WI38 (cell line): Measurements from ENCODE around the gene DNAH17.

ENCODE experiments used
- H3K4me3 ChIP-seq: 2 replicates; pipeline ENCODE4 v1.5.1; 2011; ENCODE audit warnings: low read depth, mild to moderate bottlenecking, control low read depth, low read length
- TF ChIP-seq, protein P1 (sequence below): IDR thresholded peaks from 2 replicates; pipeline ENCODE4 v1.5.1; 2012; ENCODE audit warnings: low read depth, mild to moderate bottlenecking, control low read depth, low read length

Gene DNAH17

DNA sequence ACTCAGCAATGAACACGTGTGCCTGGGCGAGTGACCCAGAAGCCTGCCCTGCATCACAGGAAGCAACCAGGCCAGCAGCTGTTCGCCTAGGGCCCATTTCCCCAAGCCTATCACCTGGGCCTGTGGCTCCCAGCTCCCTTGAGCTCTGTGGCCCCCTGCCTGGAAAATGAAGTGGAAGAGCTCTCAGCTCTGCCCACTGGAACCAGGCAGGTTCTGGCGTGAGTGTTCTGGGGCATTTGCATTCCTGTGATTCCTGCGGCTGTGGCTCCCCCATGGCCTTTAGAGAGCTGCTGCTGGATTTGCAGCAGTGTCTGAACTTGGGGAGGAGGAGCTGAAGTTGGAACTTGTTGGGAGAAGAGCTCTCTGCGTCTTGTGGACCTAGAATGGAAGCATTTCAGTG, 175.9 kb downstream of the DNAH17 start:
- no peak overlapping the region for H3K4me3 ChIP-seq
- TF ChIP-seq, protein P1, sequence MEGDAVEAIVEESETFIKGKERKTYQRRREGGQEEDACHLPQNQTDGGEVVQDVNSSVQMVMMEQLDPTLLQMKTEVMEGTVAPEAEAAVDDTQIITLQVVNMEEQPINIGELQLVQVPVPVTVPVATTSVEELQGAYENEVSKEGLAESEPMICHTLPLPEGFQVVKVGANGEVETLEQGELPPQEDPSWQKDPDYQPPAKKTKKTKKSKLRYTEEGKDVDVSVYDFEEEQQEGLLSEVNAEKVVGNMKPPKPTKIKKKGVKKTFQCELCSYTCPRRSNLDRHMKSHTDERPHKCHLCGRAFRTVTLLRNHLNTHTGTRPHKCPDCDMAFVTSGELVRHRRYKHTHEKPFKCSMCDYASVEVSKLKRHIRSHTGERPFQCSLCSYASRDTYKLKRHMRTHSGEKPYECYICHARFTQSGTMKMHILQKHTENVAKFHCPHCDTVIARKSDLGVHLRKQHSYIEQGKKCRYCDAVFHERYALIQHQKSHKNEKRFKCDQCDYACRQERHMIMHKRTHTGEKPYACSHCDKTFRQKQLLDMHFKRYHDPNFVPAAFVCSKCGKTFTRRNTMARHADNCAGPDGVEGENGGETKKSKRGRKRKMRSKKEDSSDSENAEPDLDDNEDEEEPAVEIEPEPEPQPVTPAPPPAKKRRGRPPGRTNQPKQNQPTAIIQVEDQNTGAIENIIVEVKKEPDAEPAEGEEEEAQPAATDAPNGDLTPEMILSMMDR = no peak

DNA sequence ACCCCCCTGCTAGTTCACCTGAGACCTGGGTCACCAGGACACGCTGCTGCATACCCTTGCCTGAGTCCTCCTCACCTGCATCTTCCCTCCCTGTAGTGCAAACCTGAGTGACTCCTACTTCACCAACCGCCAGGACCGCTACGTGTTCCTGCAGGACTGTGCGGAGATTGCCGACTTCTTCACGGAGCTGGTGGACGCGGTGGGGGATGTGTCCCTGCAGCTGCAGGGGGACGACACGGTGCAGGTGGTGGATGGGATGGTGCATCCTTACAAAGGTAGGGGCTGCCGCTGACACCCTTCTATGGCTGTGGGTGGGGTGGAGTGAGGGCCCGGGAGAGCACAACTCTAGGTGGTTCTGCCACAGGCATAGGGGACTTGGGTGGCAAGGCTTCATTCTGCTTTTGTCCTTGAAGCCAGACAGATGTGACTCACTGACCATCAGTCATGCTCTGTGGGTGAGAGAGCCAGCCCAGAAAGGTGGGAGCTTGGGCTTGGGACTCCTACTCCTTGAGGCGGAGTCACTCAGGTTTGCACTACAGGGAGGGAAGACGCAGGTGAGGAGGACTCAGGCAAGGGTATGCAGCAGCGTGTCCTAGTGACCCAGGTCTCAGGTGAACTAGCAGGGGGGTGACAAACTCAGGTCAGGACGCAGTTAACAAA, 176.5 kb downstream of the DNAH17 start:
- H3K4me3 ChIP-seq = no peak overlapping the region
- TF ChIP-seq, protein P1 = no peak

DNA sequence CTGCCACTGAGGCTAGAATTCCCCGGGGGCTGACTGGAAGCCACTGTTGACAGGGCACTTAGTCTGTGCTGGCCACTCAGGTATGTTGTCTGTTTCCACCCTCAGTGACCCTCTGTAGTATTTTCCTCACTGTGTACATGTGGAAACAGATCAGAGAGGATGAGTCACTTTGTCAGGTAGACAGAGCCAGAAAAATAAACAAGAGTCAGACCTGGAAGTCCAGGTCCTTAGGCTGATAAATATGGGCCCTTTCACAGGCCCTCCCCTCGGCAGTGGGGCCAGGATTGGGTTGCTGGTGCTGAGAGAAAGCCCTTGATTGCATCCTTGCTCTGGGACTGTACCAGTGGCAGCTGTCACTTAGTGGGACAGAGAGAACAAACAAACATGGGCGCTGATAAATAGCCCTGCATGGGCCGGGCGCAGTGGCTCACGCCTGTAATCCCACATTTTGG, 177.5 kb downstream of the DNAH17 start:
- no peak overlapping the region for H3K4me3 ChIP-seq
- TF ChIP-seq, protein P1 = no peak

DNA sequence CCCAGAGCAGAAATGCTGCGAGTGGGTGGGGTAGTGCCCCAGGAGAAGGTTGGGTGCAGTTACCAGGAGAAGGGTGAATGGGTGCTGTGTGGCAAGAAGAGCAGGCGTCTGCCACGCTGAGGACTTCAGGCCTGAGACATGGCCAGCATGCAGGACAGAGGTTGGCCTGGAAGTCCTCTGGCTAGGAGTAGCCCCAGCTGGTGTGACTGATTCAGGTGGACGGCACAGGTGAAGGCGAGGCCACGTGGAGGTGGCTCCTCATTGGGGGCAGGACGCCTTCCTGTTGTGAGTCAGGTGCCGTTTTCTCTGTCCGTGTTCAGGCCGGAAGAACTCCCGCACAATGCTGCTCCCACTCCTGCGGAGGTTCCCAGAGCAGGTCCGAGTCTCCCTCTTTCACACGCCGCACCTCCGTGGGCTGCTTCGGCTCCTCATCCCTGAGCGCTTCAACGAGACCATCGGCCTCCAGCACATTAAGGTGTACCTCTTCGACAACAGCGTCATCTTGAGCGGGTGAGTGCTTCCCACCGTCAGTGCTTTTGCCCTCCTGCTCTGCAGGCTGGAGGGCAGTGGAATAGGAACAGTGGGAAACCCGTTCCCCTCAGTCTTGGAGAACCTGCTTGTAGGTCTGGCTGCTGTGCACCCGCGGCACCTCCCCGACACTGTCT, 178.0 kb downstream of the DNAH17 start:
- H3K4me3 ChIP-seq = no peak overlapping the region
- TF ChIP-seq, protein P1 = no peak

DNA sequence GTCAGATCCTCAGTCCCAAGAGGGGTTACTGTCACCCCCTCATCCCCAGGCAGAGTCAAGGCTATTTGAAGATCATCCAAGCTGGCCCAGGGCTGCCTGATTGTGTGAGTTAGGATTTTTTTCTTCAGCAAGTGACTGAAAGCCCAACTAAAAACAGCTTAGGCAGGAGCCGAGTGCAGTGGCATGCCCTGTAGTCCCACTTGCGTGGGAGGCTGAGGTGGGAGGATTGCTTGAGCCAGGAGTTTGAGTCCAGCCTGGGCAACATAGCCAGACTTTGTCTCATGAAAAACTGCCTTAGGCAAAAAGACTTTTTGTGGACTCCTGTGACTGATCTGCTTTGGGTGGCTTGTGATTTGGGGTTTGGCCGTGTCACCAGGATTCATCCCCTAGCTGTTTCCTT, 178.8 kb downstream of the DNAH17 start:
- H3K4me3 ChIP-seq = no peak overlapping the region
- TF ChIP-seq, protein P1 = no peak

DNA sequence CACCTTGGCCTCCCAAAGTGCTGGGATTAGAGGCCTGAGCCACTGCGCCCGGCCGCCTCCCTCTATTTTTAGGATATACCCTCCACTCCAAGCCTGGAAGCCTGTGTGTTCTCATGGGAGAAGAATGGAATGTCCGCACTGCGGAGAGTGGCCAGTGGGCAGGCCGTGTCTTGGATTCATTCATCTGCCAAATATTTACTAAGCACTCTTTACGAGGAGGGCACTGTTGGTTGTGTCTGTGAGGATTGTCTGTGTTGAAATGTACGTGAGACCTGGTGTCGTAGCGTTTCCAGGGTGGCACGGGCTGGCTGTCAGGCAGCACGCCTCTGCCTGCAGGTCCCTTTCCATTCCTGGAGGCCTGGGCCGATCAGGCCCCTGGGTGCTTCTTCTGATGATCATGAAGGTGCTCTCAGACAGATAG, 179.5 kb downstream of the DNAH17 start:
- TF ChIP-seq, protein P1 = no peak
- no peak overlapping the region for H3K4me3 ChIP-seq
